GM12891 (cell line): ENCODE data around the gene NHLRC2.

Experiments
- PAX5 ChIP-seq: IDR thresholded peaks from 2 replicates; pipeline ENCODE4 v1.6.1; 2011; ENCODE audit warnings: low read length, moderate library complexity, mild to moderate bottlenecking; ENCODE audit not compliant: insufficient read depth, severe bottlenecking
- POLR2A ChIP-seq: IDR thresholded peaks from 2 replicates; pipeline ENCODE4 v1.6.1; 2011; ENCODE audit warnings: low read depth, low read length, control low read depth
- POLR2AphosphoS5 ChIP-seq: IDR thresholded peaks from 2 replicates; pipeline ENCODE4 v1.6.1; 2011; ENCODE audit warnings: low read depth, low read length, control low read depth
- POU2F2 ChIP-seq: IDR thresholded peaks from 2 replicates; pipeline ENCODE4 v1.6.1; 2011; ENCODE audit warnings: low read depth, mild to moderate bottlenecking, control low read depth, low read length, moderate library complexity
- SPI1 ChIP-seq: IDR thresholded peaks from 2 replicates; pipeline ENCODE4 v1.6.1; 2011; ENCODE audit warnings: low read depth, low read length, control low read depth
- TAF1 ChIP-seq: IDR thresholded peaks from 2 replicates; pipeline ENCODE4 v1.6.1; 2011; ENCODE audit warnings: low read depth, low read length, control low read depth

DNA sequence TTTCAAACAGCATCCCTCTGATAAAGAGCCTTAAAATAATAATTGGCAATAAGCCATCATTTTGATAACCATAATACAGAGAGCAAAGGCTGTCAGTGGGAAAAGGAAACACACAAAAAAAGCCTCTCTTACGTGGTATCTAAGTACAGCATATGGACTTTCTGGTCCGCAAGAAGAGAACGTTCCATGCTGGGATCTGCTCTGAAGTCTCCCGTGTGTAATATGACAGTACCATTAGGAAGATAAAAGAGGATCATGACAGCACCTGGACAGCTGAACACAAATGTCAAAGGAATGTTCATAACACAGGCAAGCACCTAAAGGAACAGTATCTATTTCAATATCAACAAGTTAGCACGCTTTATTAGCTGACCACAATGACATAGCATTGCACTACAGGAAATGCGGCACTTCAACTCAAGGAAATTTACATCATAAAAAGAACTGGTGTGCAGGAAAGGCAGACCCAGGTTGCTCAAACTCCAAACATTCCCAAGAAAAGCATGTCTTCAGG is 10.4 kb upstream of the NHLRC2 start:
- no peak for TF ChIP-seq PAX5
- TF ChIP-seq TAF1 = no peak
- TF ChIP-seq POLR2AphosphoS5 = no peak
- no peak for TF ChIP-seq POLR2A
- TF ChIP-seq POU2F2 = no peak
- no peak for TF ChIP-seq SPI1
